HEK293 (cell line): ENCODE results near the gene PRSS35.

Source experiments
- CTCF ChIA-PET: fragments of 350-600 bp; formaldehyde crosslinking; extraction: SDS; loops from one replicate; lab custom pipeline; 2021; ENCODE audit warnings: antibody characterized with exemption; lab: Yijun Ruan, JAX
- POLR2A ChIA-PET: fragments of 300-600 bp; formaldehyde crosslinking; extraction: SDS; loops from one replicate; lab custom pipeline; 2020; ENCODE audit warnings: antibody characterized with exemption, inconsistent platforms; lab: Yijun Ruan, JAX
- H3K27ac ChIP-seq: fragments of 200-500 bp; sonication (Bioruptor generic); 2 replicates; pipeline ENCODE4 v1.5.1; 2014; ENCODE audit warnings: low read depth, low read length, control low read depth, inconsistent platforms; ENCODE audit errors: extremely low read depth
- H3K36me3 ChIP-seq, 2 experiments: fragments of 200-500 bp in 1 of 2; sonication (Bioruptor generic) in 1 of 2; 1 replicate in 1 of 2; 2 replicates in 1 of 2; pipeline ENCODE4 v1.5.1; 2014 to 2017; ENCODE audit warnings: inconsistent platforms in 2 of 2, low read length in 2 of 2; ENCODE audit not compliant: control insufficient read depth in 2 of 2, insufficient read depth in 1 of 2
- H3K4me1 ChIP-seq: fragments of 200-500 bp; sonication (Bioruptor generic); 2 replicates; pipeline ENCODE4 v1.5.1; 2014; ENCODE audit warnings: mild to moderate bottlenecking, low read length, inconsistent platforms; ENCODE audit not compliant: control insufficient read depth, insufficient read depth
- H3K4me3 ChIP-seq: 2 replicates; pipeline ENCODE4 v1.5.1; 2011; ENCODE audit warnings: low read depth, mild to moderate bottlenecking, control low read depth, low read length, moderate library complexity
- H3K9me3 ChIP-seq: fragments of 200-500 bp; sonication (Bioruptor generic); 2 replicates; pipeline ENCODE4 v1.5.1; 2014; ENCODE audit warnings: low read depth, low read length, inconsistent platforms; ENCODE audit not compliant: control insufficient read depth, insufficient read depth
- IKZF3 ChIP-seq: fragments of 450-650 bp; IDR thresholded peaks from 2 replicates; pipeline ENCODE4 v1.5.0; 2018; ENCODE audit warnings: missing biosample characterization, mild to moderate bottlenecking, missing genetic modification characterization, moderate library complexity
- SCRT1 ChIP-seq: fragments of 450-650 bp; formaldehyde crosslinking; IDR thresholded peaks from 2 replicates; pipeline ENCODE4 v1.5.1; 2016; ENCODE audit warnings: missing biosample characterization, missing genetic modification characterization, borderline replicate concordance
- SCRT2 ChIP-seq: fragments of 450-650 bp; formaldehyde crosslinking; IDR thresholded peaks from 2 replicates; pipeline ENCODE4 v1.5.1; 2016; ENCODE audit warnings: missing biosample characterization, missing genetic modification characterization
- SP2 ChIP-seq: fragments of 450-650 bp; formaldehyde crosslinking; IDR thresholded peaks from 2 replicates; pipeline ENCODE4 v1.5.1; 2016; ENCODE audit warnings: missing biosample characterization, missing genetic modification characterization
- TCF7L2 ChIP-seq: IDR thresholded peaks from 2 replicates; pipeline ENCODE4 v1.6.1; 2011; ENCODE audit warnings: low read depth, mild to moderate bottlenecking, inconsistent platforms, low read length, moderate library complexity, borderline replicate concordance
- ZBTB20 ChIP-seq: fragments of 450-650 bp; formaldehyde crosslinking; IDR thresholded peaks from 2 replicates; pipeline ENCODE4 v1.5.1; 2016; ENCODE audit warnings: missing biosample characterization, missing genetic modification characterization
- ZFP69B ChIP-seq: fragments of 450-650 bp; formaldehyde crosslinking; IDR thresholded peaks from 2 replicates; pipeline ENCODE4 v1.5.1; 2016; ENCODE audit warnings: missing biosample characterization, missing genetic modification characterization
- ZNF133 ChIP-seq: fragments of 450-650 bp; formaldehyde crosslinking; IDR thresholded peaks from 2 replicates; pipeline ENCODE4 v1.5.1; 2016; ENCODE audit warnings: missing biosample characterization, missing genetic modification characterization
- ZNF155 ChIP-seq: fragments of 450-650 bp; formaldehyde crosslinking; IDR thresholded peaks from 2 replicates; pipeline ENCODE4 v1.5.1; 2016; ENCODE audit warnings: missing biosample characterization, missing genetic modification characterization
- ZNF157 ChIP-seq: fragments of 450-650 bp; formaldehyde crosslinking; IDR thresholded peaks from 2 replicates; pipeline ENCODE4 v1.5.1; 2016; ENCODE audit warnings: missing biosample characterization, missing genetic modification characterization
- ZNF214 ChIP-seq: fragments of 450-650 bp; formaldehyde crosslinking; IDR thresholded peaks from 2 replicates; pipeline ENCODE4 v1.5.1; 2017; ENCODE audit warnings: missing biosample characterization, mild to moderate bottlenecking, missing genetic modification characterization, borderline replicate concordance
- ZNF239 ChIP-seq: fragments of 450-650 bp; formaldehyde crosslinking; IDR thresholded peaks from 2 replicates; pipeline ENCODE4 v1.5.1; 2016; ENCODE audit warnings: missing biosample characterization, missing genetic modification characterization
- ZNF266 ChIP-seq: fragments of 450-650 bp; formaldehyde crosslinking; IDR thresholded peaks from 2 replicates; pipeline ENCODE4 v1.5.1; 2016; ENCODE audit warnings: missing biosample characterization, missing genetic modification characterization, low read depth
- ZNF280D ChIP-seq: fragments of 450-650 bp; formaldehyde crosslinking; IDR thresholded peaks from 2 replicates; pipeline ENCODE4 v1.5.1; 2016; ENCODE audit warnings: missing biosample characterization, missing genetic modification characterization
- ZNF292 ChIP-seq: fragments of 450-650 bp; formaldehyde crosslinking; IDR thresholded peaks from 2 replicates; pipeline ENCODE4 v1.5.1; 2016; ENCODE audit warnings: low read depth, missing biosample characterization, missing genetic modification characterization, borderline replicate concordance
- ZNF335 ChIP-seq: fragments of 450-650 bp; formaldehyde crosslinking; conservative IDR thresholded peaks from 2 replicates; pipeline ENCODE4 v1.5.1; 2016; ENCODE audit warnings: missing biosample characterization, missing genetic modification characterization
- ZNF514 ChIP-seq: fragments of 450-650 bp; formaldehyde crosslinking; IDR thresholded peaks from 2 replicates; pipeline ENCODE4 v1.5.1; 2016; ENCODE audit warnings: missing biosample characterization, missing genetic modification characterization
- ZNF792 ChIP-seq: fragments of 450-650 bp; formaldehyde crosslinking; IDR thresholded peaks from 2 replicates; pipeline ENCODE4 v1.5.1; 2016; ENCODE audit warnings: missing biosample characterization, missing genetic modification characterization

PRSS35 gene

GRCh38 chr6:83474309-83474708, 38.0 kb upstream of the PRSS35 start:
- H3K27ac ChIP-seq = no peak overlapping the region
- CTCF ChIA-PET = interaction anchor here (1.0 to 1.6 kb wide), 2 partner anchors 15 to 40 kb away, joined by 5 to 6 read pairs; no protein-coding TSS in a partner anchor
- POLR2A ChIA-PET = no interaction called here

GRCh38 chr6:83476971-83477370, 35.4 kb upstream of the PRSS35 start:
- Histone ChIP-seq H3K27ac (no peak overlapping the region), H3K4me3 (no peak overlapping the region), H3K9me3 (no peaks in the 10 kb centered on the region), H3K4me1 (no peaks in the 10 kb centered on the region), H3K36me3 (no peaks in the 10 kb centered on the region)
- TF ChIP-seq ZNF335 (tag by site-specific recombination) = no peak
- no peak for TF ChIP-seq ZFP69B (tag by site-specific recombination)
- TF ChIP-seq ZNF239 (tag by site-specific recombination) = no peak
- no peak for TF ChIP-seq ZNF514 (tag by site-specific recombination)
- no peak for TF ChIP-seq TCF7L2
- TF ChIP-seq ZNF214 (tag by site-specific recombination) = no peak
- no peak for TF ChIP-seq ZNF266 (tag by site-specific recombination)
- no peak for TF ChIP-seq ZNF792
- no peak for TF ChIP-seq ZNF133
- TF ChIP-seq ZNF155 (tag by site-specific recombination) = no peak
- POLR2A ChIA-PET = no interaction called here
- CTCF ChIA-PET = interaction anchor here (0.7 to 0.9 kb wide), 2 partner anchors 59 to 255 kb away, joined by 3 to 5 read pairs; no protein-coding TSS in a partner anchor

More at GRCh38 chr6:83474309-83474708, 38.0 kb upstream of the PRSS35 start:
- no peaks in the 10 kb centered on the region for H3K9me3 ChIP-seq
- TF ChIP-seq SCRT1 (peak; percentile 73; the same call in 1 of the 2 replicates), SP2 (tag by site-specific recombination) (no peak), SCRT2 (tag by site-specific recombination) (peak; percentile 92)
- TF ChIP-seq, all 188 proteins: peak for 2
- H3K36me3 ChIP-seq = no peaks in the 10 kb centered on the region
- H3K4me3 ChIP-seq = no peak overlapping the region
- no peaks in the 10 kb centered on the region for H3K4me1 ChIP-seq

- H3K4me3 ChIP-seq = no peak overlapping the region
- H3K9me3 ChIP-seq = no peaks in the 10 kb centered on the region
- TF ChIP-seq TCF7L2 (no peak), ZNF157 (tag by site-specific recombination) (peak; percentile 11; the same call in 1 of the 2 replicates), ZNF292 (no peak), IKZF3 (tag by site-specific recombination) (no peak), ZNF280D (tag by site-specific recombination) (no peak), ZBTB20 (tag by site-specific recombination) (no peak)
- H3K36me3 ChIP-seq = no peaks in the 10 kb centered on the region
- POLR2A ChIA-PET = no interaction called here
- CTCF ChIA-PET = interaction anchor here (0.6 to 1.0 kb wide), 2 partner anchors 32 to 225 kb away, joined by 3 read pairs; no protein-coding TSS in a partner anchor
- no peaks in the 10 kb centered on the region for H3K4me1 ChIP-seq
- no peak overlapping the region for H3K27ac ChIP-seq
Observed at GRCh38 chr6:83479389-83479788, 32.9 kb upstream of the PRSS35 start.
